NCI-H345 (cell line): ENCODE measurements around the gene GDPGP1.
"Not testable (repeated sequence)": the region's sequence is repeated elsewhere in the genome, so short reads cannot be mapped to it uniquely, and the experiment has no call there.

Experiments
- DNase-seq: peaks from one replicate; lab custom pipeline; 2025; lab: John Stamatoyannopoulos, UW

GDPGP1 gene

DNA sequence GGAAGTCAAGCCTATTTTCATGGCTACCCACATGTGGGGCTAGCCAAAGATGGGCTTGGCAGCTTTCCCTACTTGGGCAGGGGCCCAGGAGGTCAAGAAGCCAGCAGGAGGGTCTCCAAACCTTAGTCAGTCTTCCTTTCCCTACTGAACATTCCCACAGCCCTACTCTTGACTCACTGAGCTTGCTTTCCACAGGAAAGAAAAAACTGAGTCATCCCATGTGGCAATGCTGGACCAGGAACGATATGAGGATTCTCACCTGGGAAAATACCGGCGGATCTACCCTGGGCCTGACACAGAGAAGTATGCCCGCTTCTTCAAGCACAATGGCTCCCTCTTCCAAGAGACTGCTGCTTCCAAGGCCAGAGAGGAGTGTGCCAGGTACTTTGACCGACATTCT lies 27.8 kb downstream of the GDPGP1 start:
- no peak for DNase-seq

DNA sequence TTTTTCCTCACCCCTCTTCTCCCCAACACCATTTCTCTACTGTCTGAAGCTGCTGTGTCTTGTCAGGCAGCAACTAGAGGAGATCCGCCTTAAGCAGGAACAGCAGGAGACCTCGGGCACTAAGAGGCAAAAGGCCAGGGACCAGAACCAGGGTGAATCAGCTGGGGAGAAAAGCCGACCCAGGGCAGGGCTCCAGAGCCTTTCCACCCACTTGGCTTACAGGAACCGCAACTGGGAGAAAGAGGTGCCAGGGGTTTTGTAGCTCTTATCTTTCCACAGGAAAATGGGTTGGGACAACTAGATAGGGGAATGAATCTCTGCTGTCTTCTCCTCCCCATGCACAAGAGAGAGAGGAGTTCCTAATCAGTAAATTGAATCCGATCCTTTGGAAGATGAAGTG lies 28.4 kb downstream of the GDPGP1 start:
- DNase-seq: no peak

DNA sequence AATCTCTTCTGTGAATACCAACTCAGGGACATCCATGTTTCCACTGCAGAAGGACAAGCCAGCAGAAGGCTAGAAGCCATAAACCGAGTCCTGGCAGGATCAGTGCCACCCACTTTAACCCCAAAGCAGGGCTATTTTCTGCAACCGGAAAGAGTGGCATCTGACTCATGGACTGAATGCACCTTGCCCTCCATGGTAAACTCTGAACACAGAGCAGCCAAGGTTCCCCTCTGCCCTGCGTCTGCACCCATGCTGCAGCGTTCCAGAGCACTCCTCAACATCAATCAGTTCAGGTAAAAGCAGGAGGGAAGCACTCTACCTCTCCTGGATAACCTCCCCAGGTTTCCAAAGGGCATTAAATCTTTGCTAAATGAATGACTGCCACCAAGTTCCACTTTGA lies 30.7 kb downstream of the GDPGP1 start:
- no peak for DNase-seq

DNA sequence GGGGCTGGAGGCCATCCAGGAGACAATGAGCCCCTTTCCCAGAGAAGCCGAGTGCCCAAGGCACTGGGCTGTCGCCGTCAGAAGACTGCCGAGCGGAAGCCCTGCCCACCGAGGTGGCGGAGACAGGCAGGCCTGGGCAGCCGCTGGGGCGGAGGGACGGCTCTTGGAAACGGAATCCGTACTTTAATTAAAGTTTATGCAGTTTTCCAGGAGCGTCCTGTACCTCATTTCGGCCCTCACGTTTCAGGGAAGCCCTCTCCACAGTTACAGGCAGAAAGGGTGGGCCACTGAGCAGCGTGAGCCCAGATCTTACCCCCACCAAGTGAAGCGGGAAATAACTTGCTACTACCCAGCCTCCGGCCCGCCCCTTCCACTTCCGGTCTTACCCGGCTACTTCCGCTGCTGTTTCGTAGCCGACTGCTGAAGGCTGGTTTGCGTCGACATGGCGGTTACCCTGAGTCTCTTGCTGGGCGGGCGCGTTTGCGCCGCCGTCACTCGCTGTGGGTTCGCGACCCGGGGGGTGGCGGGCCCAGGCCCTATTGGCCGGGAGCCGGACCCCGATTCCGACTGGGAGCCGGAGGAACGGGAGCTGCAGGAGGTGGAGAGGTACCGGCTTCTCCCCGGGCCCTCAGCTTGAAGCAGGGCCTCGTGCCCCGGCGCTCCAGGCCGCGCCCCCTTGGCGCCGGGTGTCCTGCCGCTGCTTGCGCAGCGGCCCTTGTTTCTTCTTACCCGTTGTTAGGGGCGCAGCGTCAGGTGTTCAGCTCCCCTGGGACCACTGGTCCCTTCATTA lies 31.5 kb downstream of the GDPGP1 start, which contains the start of gene NGRN:
TSS of gene NGRN (plus strand) at position 402 of the 790 bp plus-strand sequence. CDS start at position 443, 41 bp downstream.
- DNase-seq: peak; percentile 86

DNA sequence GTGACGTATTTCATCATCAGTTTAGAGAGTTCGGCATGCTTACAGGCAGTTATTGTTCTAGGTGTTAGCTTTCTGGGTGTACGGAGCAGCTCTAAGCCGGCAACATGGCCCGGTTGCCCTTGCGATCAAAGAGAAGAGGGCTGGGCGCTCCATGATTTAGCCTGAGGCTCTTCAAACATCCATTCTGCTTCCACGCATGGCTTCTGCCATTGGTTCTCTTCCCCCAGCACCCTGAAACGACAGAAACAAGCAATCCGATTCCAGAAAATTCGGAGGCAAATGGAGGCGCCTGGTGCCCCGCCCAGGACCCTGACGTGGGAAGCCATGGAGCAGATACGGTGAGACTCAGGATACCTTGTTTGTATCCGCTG lies 32.0 kb downstream of the GDPGP1 start:
- DNase-seq: peak; percentile 41

DNA sequence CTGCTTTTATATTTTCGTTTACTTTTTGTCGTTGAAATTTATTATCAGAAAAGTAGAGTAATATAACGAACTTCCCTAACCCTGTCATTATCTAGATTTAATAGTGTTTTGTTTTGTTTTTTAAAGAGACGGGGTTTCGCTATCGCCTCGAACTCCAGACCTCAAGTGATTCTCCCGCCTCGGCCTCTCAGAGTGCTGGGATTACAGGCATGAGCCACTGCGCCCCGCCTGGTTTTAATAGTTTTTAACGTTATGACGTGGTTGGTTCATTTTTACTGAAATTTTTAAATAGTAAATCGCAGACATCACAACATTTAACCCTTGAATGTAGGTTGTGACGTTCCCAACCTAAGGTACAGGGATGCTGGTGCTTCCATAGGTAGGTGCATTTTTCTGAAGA lies 32.5 kb downstream of the GDPGP1 start:
- no peak for DNase-seq

DNA sequence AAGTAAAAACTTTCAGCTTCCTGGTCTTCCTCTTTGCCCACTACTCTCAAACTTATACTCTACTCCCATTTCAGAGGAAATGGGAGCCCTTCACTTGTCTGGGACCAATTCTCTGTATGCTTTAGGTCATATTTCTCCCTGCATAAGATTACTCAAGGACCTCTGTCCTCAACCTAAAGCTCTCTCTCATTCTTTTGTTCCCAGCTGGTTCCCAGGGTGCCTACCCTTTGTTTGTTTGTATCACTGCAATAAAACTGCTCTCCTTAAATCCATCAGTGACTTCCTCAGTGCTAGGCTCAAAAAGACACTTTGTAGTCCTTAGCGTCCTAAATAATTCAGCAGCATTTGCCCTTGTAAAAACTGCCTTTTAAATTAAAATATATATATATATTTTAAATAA lies 34.4 kb downstream of the GDPGP1 start:
- DNase-seq: peak; percentile 26

DNA sequence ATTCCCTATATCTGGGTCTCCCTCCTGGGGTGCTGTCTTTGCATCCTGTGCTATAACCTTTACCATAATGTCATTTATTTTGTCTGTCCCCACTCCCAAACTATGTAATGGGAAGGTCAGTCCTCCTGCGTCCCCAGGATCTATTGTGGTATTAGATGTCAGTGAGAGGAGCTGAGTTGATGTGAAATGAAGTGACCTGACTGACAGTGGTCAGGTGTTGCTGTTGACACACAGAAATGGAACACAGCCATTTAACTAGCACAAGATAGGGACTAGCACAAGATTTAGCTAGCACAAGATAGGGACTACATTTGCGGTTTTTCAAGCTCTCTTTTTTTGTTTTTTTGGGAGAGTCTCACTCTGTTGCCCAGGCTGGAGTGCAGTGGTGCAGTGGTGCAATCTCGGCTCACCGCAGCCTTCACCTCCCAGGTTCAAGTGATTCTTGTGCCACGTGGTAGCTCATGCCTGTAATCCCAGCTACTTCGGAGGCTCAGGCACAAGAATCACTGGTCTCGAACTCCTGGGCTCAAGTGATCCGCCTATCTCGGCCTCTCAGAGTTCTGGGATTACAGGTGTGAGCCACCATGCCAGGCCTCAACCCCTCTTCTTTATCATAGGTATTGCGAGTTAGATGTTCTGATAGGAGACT lies 36.6 kb downstream of the GDPGP1 start:
- no peak for DNase-seq

DNA sequence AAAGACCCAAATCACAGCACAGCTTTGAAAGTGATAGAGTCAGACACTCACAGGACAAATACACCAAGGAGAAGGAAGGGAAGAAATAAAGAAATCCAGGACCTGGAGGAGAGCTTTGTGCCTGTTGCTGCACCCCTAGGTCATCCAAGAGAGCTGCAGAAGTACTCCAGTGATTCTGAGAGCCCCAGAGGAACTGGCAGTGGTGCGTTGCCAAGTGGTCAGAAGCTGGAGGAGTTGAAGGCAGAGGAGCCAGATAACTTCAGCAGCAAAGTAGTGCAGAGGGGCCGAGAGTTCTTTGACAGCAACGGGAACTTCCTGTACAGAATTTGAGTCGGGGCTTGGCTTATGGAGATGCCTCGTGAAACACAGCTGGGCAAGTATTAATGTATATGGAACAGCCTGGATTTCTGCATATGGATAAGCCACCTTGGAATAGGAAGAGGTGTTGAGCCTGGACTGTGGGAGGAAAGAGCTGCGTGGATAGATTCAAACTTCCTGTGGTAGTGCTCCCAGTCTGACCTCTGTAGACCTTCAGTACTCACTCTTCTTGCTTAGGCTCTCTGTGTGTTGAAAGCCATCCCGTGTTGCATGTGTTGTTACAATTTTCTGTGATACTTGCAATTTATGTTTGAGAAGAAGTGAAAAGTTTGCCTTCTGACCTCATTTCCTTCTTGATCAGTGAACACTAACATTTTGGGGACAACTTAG lies 37.6 kb downstream of the GDPGP1 start:
- no peak for DNase-seq

DNA sequence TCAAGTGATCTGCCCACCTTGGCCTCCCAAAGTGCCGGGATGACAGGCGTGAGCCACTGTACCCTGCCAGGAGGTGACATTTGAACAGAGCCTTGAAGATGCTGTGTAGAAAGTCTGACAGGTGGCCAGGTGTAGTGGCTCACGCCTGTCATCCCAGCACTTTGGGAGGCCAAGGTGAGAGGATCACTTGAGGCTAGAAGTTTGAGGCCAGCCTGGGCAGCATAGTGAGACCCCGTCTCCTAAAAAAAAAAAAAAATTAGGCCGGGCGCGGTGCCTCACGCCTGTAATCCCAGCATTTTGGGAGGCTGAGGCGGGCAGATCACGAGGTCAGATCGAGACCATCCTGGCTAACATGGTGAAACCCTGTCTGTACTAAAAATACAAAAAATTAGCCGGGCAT lies 44.5 kb downstream of the GDPGP1 start:
- DNase-seq: not testable (repeated sequence)

DNA sequence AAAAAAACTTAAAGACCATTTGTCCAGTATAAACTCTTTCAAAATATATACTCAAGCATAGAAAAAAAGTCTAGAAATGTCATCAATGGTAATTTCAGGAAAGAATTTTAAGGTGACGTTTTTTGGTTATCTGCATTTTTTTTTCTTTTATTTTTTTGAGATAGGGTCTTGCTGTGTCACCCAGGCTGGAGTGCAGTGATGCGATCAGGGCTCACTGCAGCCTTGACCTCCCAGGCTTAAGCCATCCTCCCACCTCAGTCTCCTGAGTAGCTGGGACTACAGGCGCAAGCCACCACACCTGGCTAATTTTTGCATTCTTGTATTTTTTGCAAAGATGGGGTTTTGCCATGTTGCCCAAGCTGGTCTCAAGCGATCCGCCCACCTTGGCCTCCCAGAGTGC lies 46.7 kb downstream of the GDPGP1 start:
- DNase-seq: not testable (repeated sequence)

DNA sequence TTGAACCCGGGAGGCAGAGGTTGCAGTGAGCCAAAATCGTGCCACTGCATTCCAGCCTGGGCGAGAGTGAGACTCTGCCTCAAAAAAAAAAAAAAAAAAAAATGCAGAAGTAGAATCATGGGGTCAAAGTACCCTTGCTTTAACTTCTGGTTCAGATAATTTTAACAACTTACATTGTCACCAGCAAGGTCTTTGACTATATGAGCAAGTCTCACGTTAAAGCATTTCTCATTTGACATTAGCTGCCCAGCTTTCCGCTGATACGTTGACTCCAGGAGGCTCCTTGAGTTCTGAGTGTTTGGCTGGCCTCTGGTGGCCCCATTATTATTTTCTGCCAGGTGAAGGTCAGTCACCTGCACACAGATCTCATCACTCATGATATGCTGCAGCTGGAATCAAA lies 47.6 kb downstream of the GDPGP1 start:
- not testable (repeated sequence) for DNase-seq

DNA sequence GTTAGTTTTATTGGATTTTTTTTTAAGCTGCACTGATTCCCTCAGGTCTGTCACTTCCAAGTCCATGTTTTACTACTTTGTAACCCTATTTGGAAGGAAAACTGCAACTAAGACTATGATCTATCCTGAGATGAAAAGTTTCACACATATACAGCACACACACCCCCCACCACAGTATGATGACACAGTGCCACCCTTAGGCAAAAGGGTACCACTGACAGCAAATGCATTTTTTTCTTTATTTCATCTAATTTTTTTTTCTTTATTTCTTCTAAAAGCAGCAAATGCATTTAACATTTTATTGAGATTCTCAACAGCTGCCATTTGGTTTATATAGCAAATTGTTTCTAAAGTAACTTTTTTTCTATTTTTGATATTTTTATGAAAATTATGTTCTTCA lies 52.7 kb downstream of the GDPGP1 start:
- peak; percentile 1 for DNase-seq

DNA sequence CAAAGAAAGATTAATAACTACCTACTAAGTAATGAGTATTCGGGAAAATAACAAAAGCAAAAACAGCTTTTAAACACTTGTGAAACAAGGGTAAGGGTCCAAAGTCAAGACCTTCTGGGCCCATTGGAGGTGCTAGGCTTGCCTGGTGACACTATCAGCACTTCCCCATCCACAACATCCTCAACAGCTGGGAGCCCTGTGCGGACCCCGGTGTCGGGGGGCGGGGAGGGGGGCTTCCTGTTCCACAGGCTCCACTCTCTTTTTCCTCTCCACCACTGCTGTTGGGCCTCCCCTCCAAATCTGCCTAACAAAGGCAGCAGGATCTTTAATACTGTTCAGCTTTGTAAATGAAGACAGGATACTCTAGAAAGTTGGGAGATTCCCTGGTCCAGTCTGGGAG lies 53.1 kb downstream of the GDPGP1 start:
- no peak for DNase-seq

DNA sequence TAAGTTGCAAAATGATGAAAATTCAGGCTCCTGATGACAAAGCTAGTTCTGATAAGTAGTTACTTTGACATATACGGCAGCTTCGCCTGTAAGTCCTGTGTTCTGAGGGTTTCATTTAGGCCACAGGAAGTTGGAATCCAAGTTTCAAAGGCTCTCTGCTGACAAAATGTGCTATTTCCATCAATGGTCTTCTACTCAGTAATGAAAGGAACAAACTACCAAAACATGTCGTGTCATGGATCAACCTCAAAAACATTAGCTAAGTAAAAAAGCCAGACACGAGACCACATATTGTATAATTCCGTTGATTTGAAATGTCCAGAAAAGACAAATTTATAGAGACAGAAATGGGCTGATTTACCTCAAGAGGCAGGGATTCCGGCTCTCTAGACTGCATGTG lies 53.9 kb downstream of the GDPGP1 start:
- no peak for DNase-seq

DNA sequence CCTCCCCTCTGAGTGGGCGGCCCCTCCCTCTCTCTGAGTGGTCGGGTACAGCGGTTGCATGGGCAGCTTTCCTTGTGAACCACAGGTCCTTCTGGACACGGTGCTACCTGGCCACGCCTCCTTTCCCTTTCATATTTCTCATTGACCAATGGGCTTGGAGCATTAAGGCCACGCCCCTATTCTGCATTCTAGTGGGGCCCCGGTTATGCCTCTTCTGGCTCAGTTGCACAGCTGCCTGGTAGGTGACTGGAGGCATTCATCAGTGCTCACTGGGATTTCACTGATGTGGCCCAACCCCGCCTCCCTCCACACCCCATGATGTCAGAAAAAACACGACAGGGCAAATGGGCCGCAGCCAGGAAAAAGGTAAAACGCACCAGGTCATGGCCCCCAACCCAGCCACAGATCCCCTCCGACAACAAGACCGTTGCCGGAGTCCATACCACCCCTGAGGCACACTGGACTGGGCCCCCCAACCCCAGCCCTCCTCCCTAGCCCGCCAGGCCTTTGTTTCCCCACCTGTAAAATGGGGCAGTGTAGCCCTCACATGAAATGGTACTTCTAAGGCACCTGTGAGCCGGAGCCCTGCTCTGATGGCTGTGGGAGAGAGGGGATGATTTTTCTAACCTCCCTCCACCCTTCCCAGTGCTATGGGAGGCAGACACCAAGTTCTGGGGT lies 57.8 kb downstream of the GDPGP1 start:
- DNase-seq: no peak

DNA sequence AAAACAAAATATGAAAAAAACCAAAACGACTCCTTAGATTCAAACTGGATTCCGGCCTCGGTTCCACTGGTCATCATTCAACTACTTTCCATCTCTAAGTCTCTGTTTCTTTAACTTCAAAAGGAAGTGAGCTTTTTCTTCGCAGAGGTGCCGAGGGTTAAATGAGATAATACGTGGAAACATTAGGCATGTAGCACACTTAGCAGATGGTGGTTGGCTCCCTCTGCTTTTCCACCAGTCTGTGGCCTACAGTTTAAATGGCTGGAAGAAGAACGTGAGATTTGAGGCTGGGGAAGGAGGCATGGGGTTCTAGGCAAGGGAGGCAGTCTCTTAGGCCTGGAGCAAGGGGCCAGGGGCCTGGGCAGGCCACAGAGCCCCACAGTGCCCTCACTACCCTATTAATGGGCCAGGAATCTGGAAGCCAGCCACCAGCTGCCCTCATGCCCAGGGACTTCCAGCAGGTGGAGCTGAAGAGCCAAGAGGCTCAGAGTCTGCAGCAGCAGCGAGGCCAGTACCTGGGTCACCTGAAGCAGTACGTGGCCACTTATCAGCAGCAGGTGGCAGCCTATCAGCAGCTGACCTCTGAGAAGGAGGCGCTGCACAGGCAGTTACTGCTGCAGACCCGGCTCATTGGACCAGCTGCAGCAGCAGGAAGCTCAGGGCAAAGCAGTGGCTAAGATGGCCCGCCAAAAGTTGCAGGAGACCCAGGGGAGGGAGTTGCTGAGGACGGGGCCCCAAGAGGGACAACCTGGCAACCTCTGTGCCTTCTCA lies 59.2 kb downstream of the GDPGP1 start:
- peak; percentile 89 for DNase-seq

DNA sequence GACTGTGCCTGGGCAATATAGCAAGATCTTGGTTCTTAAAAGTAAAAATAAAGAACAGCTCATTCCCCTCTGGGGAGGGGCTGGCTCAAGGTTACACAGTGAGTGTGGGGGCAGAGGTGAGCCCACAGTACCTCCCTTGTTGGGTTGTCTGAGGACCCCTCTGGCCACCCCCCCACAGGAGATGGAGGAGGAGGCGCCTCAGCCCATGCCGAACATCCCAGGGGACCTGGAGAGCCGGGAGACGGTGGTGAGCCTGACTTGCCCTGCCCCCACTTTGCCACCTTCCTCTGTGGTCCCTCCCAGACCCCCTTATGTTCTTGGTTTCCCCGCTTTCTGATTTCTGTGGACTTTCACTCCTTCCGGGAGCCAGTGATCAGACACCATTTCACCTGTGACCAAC lies 60.1 kb downstream of the GDPGP1 start:
- DNase-seq: peak; percentile 16

DNA sequence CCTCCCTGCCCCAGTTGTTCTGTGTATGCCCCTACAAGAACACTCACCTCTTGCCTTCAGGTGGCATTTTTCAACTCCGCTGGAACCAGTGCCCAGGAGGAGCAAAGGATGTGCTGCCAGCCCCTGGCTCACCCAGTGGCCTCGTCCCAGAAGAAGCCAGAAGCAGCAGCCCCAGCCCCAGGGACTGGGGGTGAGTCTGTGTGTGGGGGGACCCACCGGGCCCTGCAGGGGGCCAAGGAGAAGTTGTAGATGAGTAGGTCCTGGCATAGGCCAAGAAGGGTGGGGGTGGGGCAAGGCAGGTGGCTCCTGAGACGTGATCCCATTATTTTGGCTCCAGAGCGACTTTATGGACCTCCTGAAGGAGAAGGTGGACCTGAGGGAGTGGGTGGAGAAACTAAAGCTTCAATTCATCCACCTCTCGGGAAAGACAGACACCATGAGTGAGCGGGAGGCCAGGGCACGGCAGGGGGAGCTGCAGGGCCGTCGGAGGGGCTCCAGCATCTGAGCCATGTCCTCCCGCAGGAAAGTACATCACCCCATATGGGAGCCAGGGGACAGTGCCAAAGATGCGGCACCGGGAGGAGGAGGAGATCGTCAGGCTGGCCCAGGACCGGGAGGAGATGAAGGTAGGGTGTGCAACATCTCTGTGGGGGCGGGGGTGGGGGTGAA lies 60.7 kb downstream of the GDPGP1 start:
- DNase-seq: peak; percentile 54

DNA sequence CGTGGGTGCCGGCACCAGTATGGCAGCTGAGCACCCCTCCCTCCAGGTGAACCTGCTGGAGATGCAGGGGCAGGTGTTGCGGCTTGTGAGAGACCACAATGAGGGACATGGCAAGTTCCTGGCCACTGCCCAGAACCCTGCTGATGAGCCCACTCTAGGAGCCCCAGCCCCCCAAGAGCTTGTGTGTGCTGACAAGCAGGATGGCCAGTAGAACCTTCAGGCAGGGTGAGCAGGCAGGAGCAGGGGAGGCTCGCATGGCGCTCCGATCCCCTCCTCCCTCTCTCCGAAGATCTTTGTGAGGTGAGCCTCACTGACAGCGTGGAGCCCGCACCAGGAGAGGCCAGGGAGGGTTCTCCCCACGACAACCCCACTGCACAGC lies 61.2 kb downstream of the GDPGP1 start:
- DNase-seq: peak; percentile 54
